ENCODE measurements around the gene CRB3. TPM values are rescaled to one million over a fixed set of nuclear protein-coding genes. Genes with fewer than 3 reads are reported as not detected.

Gene CRB3
- total RNA-seq, 2 donors from 2014 or later, result 23.1 to 39.3 TPM

DNA sequence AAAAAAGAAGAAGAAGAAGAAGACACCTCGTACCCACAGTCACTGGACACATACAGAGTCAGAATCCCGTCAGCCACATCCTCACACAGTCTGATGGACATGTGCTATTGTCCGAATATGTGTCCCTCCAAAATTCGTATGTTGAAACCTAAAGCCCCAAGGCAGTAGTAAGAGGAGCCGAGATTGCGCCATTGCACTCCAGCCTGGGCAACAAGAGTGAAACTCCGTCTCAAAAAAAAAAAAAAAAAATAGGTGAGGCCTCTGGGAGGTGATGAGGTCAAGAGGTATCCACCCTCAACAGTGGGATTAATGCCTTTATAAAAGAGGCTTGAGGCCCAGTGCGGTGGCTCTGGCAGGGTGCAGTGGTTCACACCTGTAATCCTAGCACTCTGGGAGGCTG lies 20.2 kb downstream of the CRB3 start:
- H3K9me3 ChIP-seq, result no peaks in the 10 kb centered on the region
- H3K27me3 ChIP-seq (replicated peaks; ENCODE audit: insufficient read depth), result no peaks in the 10 kb centered on the region
- no peak overlapping the region for H3K4me3 ChIP-seq
- no peaks in the 10 kb centered on the region for H3K4me1 ChIP-seq (replicated peaks)
- TF ChIP-seq POLR2A (IDR thresholded peaks at IDR 0.05), result no peak
- TF ChIP-seq, protein P1, sequence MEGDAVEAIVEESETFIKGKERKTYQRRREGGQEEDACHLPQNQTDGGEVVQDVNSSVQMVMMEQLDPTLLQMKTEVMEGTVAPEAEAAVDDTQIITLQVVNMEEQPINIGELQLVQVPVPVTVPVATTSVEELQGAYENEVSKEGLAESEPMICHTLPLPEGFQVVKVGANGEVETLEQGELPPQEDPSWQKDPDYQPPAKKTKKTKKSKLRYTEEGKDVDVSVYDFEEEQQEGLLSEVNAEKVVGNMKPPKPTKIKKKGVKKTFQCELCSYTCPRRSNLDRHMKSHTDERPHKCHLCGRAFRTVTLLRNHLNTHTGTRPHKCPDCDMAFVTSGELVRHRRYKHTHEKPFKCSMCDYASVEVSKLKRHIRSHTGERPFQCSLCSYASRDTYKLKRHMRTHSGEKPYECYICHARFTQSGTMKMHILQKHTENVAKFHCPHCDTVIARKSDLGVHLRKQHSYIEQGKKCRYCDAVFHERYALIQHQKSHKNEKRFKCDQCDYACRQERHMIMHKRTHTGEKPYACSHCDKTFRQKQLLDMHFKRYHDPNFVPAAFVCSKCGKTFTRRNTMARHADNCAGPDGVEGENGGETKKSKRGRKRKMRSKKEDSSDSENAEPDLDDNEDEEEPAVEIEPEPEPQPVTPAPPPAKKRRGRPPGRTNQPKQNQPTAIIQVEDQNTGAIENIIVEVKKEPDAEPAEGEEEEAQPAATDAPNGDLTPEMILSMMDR (IDR thresholded peaks at IDR 0.05), result no peak
- no peak for TF ChIP-seq POLR2AphosphoS5 (IDR thresholded peaks at IDR 0.05)
- no peaks in the 10 kb centered on the region for H3K36me3 ChIP-seq
- intact Hi-C loops (cut with DNase I), result no loop called here
- no peak for DNase-seq (ENCODE audit: low spot score)
- WGBS, result 88% methylated on average over 8 of the region's 8 CpGs
- no peak overlapping the region for H3K27ac ChIP-seq

DNA sequence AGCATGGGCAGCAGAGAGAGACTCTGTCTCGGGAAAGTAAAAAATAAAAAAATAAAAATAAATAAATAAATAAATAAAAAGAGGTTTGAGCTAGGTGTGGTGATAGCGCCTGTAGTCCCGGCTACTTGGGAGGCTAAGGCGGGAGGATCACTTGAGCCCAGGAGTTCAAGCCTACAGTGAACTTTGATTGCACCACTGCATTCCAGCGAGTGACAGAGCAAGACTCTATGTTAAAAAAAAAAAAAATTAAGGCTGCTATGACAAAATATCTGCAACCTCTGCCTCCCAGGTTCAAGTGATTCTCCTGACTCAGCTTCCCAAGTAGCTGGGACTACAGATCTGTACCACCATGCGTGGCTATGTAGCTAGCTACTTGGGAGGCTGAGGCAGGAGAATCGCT lies 20.8 kb downstream of the CRB3 start:
- no peaks in the 10 kb centered on the region for H3K36me3 ChIP-seq
- 82% methylated on average over 7 of the region's 7 CpGs for WGBS
- DNase-seq (ENCODE audit: low spot score), result no peak
- no peak overlapping the region for H3K4me3 ChIP-seq
- no peaks in the 10 kb centered on the region for H3K4me1 ChIP-seq (replicated peaks)
- intact Hi-C loops (cut with DNase I), result no loop called here
- no peak overlapping the region for H3K27ac ChIP-seq
- no peaks in the 10 kb centered on the region for H3K27me3 ChIP-seq (replicated peaks; ENCODE audit: insufficient read depth)
- TF ChIP-seq POLR2AphosphoS5 (IDR thresholded peaks at IDR 0.05), result no peak
- TF ChIP-seq, protein P1 (IDR thresholded peaks at IDR 0.05), result no peak
- no peak for TF ChIP-seq POLR2A (IDR thresholded peaks at IDR 0.05)
- no peaks in the 10 kb centered on the region for H3K9me3 ChIP-seq

GRCh38 chr19:6489278-6490061 lies 25.4 kb downstream of the CRB3 start:
- DNase-seq (ENCODE audit: low spot score), result no peak
- 46% methylated on average over 15 of the region's 15 CpGs for WGBS

GRCh38 chr19:6490134-6490533 lies 26.1 kb downstream of the CRB3 start:
- Histone ChIP-seq H3K27ac (no peak overlapping the region), H3K27me3 (replicated peaks; ENCODE audit: insufficient read depth) (no peaks in the 10 kb centered on the region), H3K9me3 (no peaks in the 10 kb centered on the region), H3K4me1 (replicated peaks) (no peaks in the 10 kb centered on the region), H3K4me3 (no peak overlapping the region), H3K36me3 (no peaks in the 10 kb centered on the region)
- no peak for TF ChIP-seq POLR2A (IDR thresholded peaks at IDR 0.05)
- TF ChIP-seq, protein P1 (IDR thresholded peaks at IDR 0.05), result no peak
- no peak for TF ChIP-seq POLR2AphosphoS5 (IDR thresholded peaks at IDR 0.05)
- no peak for DNase-seq (ENCODE audit: low spot score)
- intact Hi-C loops (cut with DNase I), result no loop called here
- WGBS, result 66% methylated on average over 2 of the region's 2 CpGs

More at GRCh38 chr19:6489278-6490061, 25.4 kb downstream of the CRB3 start:
- H3K36me3 ChIP-seq, result no peaks in the 10 kb centered on the region
- H3K27ac ChIP-seq, result no peak overlapping the region
- intact Hi-C loops (cut with DNase I), result no loop called here
- no peak overlapping the region for H3K4me3 ChIP-seq
- TF ChIP-seq POLR2AphosphoS5 (IDR thresholded peaks at IDR 0.05) (no peak), POLR2A (IDR thresholded peaks at IDR 0.05) (no peak)
- TF ChIP-seq, protein P1 (IDR thresholded peaks at IDR 0.05), result no peak
- no peaks in the 10 kb centered on the region for H3K9me3 ChIP-seq
- no peaks in the 10 kb centered on the region for H3K4me1 ChIP-seq (replicated peaks)
- no peaks in the 10 kb centered on the region for H3K27me3 ChIP-seq (replicated peaks; ENCODE audit: insufficient read depth)

All from prostate gland (tissue), 2 donors.